Endothelial cell (in vitro differentiated cells): Measurements from ENCODE around the gene PRAF2. TPM values are rescaled to one million over a fixed set of nuclear protein-coding genes. Genes with fewer than 3 reads are reported as not detected.

Experiments
- DNase-seq: peaks from one replicate; pipeline ENCODE4 v3.0.0; 2021; ENCODE audit warnings: low spot score
- H3K27ac Mint-ChIP-seq: one replicate; pipeline ENCODE4 v1.8.0; 2021; ENCODE audit warnings: mixed read lengths, inconsistent platforms; ENCODE audit not compliant: unreplicated experiment
- H3K27me3 Mint-ChIP-seq: one replicate; pipeline ENCODE4 v1.8.0; 2021; ENCODE audit warnings: mild to moderate bottlenecking, moderate library complexity, mixed read lengths, inconsistent platforms; ENCODE audit not compliant: unreplicated experiment
- H3K36me3 Mint-ChIP-seq: one replicate; pipeline ENCODE4 v1.8.0; 2021; ENCODE audit warnings: mild to moderate bottlenecking, low read depth, mixed read lengths, inconsistent platforms; ENCODE audit not compliant: unreplicated experiment
- H3K4me1 Mint-ChIP-seq: one replicate; pipeline ENCODE4 v1.8.0; 2021; ENCODE audit warnings: mild to moderate bottlenecking, mixed read lengths, inconsistent platforms; ENCODE audit not compliant: unreplicated experiment
- H3K4me3 Mint-ChIP-seq: one replicate; pipeline ENCODE4 v1.8.0; 2021; ENCODE audit warnings: mild to moderate bottlenecking, mixed read lengths, inconsistent platforms; ENCODE audit not compliant: unreplicated experiment
- H3K9me3 Mint-ChIP-seq: one replicate; pipeline ENCODE4 v1.8.0; 2021; ENCODE audit warnings: mixed read lengths, inconsistent platforms; ENCODE audit not compliant: unreplicated experiment
- total RNA-seq: library from RNA; stranded (reverse); fragmentation: NEBNext Ultra II Directional; extraction: Animal tissue kit (Norgen Biotek cat#: 25700); gene quantifications from one replicate; pipeline ENCODE4 v1.2.1, GENCODE V29; 2021; ENCODE audit not compliant: unreplicated experiment
- TF ChIP-seq, protein P1 (sequence below): fragments of 200-600 bp; sonication (generic); IDR thresholded peaks from one replicate; pipeline ENCODE4 v1.5.0; 2021; ENCODE audit warnings: antibody characterized with exemption; ENCODE audit not compliant: unreplicated experiment

PRAF2 gene
- total RNA-seq, 1 donor from 2014 or later = 22.3 TPM

DNA sequence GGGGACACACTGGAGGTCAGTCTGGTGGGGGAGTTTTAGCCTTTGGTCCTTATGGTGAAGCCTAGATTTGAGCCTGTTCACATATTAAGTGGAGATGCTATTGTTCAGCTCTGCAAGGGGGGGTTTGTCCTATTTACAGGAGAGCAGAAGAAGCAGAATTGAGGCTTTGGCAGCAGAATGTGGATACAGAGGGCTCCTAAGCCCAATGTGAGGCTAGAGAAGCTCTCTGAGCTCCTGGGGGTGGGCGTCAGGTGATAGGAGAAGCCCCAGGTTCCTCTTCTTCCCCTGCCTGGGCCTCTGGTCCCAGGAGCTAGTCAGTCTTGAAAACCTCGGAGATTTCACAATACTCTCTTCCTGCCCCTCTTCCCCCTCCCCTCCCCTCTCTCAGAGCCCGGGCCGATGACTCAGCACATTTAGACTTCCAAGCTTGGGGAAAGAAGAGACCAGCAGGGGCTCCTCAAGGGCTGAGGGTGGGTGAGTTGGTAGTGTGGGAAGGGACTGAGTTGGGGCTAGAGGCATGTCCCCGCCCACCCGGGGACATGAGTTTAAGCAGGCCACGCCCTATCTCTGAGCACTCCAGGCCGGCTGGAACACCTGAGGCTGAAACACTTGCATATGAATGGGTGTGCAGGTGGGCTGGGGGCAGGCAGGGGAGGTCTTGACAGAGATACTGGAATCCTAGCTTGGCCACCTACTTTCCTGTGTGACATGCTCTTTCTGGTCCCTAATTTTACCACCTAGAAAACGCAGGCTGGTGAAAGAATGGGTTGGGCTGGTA lies 34.0 kb downstream of the PRAF2 start:
- peak; percentile 69 for DNase-seq
- Mint-ChIP-seq H3K36me3 (peaks cover 10% of the 10 kb centered on the region), H3K4me1 (peaks cover 28% of the 10 kb centered on the region), H3K27ac (peak overlapping the region; percentile 95), H3K27me3 (peaks cover 11% of the 10 kb centered on the region), H3K4me3 (peak overlapping the region; percentile 79), H3K9me3 (no peaks in the 10 kb centered on the region)
- TF ChIP-seq, protein P1, sequence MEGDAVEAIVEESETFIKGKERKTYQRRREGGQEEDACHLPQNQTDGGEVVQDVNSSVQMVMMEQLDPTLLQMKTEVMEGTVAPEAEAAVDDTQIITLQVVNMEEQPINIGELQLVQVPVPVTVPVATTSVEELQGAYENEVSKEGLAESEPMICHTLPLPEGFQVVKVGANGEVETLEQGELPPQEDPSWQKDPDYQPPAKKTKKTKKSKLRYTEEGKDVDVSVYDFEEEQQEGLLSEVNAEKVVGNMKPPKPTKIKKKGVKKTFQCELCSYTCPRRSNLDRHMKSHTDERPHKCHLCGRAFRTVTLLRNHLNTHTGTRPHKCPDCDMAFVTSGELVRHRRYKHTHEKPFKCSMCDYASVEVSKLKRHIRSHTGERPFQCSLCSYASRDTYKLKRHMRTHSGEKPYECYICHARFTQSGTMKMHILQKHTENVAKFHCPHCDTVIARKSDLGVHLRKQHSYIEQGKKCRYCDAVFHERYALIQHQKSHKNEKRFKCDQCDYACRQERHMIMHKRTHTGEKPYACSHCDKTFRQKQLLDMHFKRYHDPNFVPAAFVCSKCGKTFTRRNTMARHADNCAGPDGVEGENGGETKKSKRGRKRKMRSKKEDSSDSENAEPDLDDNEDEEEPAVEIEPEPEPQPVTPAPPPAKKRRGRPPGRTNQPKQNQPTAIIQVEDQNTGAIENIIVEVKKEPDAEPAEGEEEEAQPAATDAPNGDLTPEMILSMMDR = no peak

DNA sequence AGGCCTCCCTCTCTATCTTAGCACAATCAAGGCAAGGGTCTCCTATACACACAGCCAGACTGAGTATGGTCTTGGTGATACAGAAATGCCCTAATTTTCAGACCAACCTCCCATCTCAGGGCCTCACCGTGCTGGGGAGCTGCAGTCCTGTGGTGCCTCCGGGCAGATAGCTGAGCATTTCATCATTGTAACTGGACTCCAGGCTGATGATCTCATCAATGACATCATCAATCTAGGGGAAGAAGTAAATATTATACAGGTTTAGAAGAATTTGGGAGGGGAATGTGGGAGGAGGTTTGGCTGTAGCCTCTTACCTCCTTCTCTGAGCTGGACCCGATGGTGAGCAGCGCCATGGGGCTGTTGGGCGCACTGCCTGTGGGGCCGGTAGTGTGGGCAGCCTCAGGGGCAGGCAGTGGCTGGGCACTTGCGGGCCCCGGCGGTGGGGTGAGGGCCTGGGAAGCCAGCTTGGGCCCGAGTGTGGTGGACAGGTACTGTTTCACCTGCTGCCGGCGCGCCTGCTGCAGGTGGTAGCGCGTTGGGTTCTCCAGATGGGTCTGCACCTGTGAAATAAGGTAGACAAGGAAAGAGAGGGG lies 35.8 kb downstream of the PRAF2 start:
- peak overlapping the region; percentile 47 for H3K4me3 Mint-ChIP-seq

DNA sequence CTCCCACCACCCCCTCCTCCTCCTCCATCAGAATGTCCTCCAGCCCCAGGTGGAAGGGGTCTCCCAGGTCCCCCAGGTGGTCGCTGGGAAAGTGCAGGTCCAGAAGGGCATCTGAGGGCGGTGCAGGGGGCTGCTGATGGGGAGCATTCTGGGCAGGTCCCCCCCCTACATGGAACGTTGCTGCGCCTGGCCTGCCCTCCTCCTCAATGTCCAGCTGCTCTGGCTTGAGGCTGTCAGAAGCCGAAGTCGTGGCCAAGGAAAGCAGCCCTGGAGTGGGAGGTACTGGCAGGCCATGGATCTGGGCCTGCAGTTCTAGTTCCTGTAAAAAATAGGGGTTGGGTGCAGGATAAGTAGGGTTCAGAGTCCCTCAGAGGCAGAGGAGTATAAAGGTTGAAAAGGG lies 43.5 kb downstream of the PRAF2 start:
- no peak overlapping the region for H3K4me3 Mint-ChIP-seq
- H3K27me3 Mint-ChIP-seq = peaks cover 4% of the 10 kb centered on the region
- no peak for DNase-seq
- H3K36me3 Mint-ChIP-seq = peaks cover 15% of the 10 kb centered on the region
- TF ChIP-seq, protein P1 = no peak
- H3K4me1 Mint-ChIP-seq = peaks cover 4% of the 10 kb centered on the region
- no peaks in the 10 kb centered on the region for H3K9me3 Mint-ChIP-seq
- H3K27ac Mint-ChIP-seq = no peak overlapping the region

More for the DNA sequence above, 35.8 kb downstream of the PRAF2 start:
- DNase-seq = no peak
- Mint-ChIP-seq H3K36me3 (peaks cover 18% of the 10 kb centered on the region), H3K4me1 (peaks cover 28% of the 10 kb centered on the region), H3K27me3 (peaks cover 9% of the 10 kb centered on the region), H3K9me3 (no peaks in the 10 kb centered on the region), H3K27ac (peak overlapping the region; percentile 48)
- TF ChIP-seq, protein P1 = no peak

DNA sequence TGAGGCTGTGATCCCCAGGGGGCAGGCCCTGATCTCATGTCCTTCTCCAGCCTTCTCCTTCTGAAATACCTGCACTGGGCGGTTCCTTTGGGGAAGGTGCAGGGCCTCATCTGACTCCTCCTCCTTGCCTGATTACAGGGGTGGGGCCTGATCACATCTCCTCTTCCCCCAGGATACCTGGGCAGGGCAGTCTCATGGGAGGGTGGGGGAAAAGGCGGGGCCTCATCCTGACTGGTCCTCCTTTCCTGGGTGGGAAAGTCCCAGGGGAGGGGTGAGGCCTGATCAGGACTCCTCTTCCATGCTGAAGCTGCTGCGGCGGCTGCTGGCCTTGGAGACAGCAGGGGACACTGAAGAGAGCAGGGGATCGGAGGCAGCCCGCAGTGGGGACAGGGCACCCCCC lies 43.9 kb downstream of the PRAF2 start:
- H3K27ac Mint-ChIP-seq = no peak overlapping the region
- TF ChIP-seq, protein P1 = no peak
- H3K4me3 Mint-ChIP-seq = no peak overlapping the region
- no peaks in the 10 kb centered on the region for H3K9me3 Mint-ChIP-seq
- peaks cover 4% of the 10 kb centered on the region for H3K4me1 Mint-ChIP-seq
- H3K36me3 Mint-ChIP-seq = peaks cover 15% of the 10 kb centered on the region
- no peak for DNase-seq
- H3K27me3 Mint-ChIP-seq = peaks cover 4% of the 10 kb centered on the region

Other genes with a start within 250 kb of the PRAF2 start
- gene ERAS, start 247.5 kb downstream of the PRAF2 start, total RNA-seq = not detected
- gene PCSK1N, start 238.4 kb downstream of the PRAF2 start, total RNA-seq = 2.0 TPM
- gene TIMM17B, start 176.2 kb downstream of the PRAF2 start, total RNA-seq = 70.6 TPM
- 80.1 TPM for gene PQBP1, start 176.1 kb downstream of the PRAF2 start, total RNA-seq
- 27.2 TPM for gene SLC35A2, start 162.4 kb downstream of the PRAF2 start, total RNA-seq
- 7.0 TPM for gene PIM2, start 155.0 kb downstream of the PRAF2 start, total RNA-seq
- gene OTUD5, start 116.4 kb downstream of the PRAF2 start, total RNA-seq = 48.8 TPM
- 6.0 TPM for gene KCND1, start 102.2 kb downstream of the PRAF2 start, total RNA-seq
- gene GRIPAP1, start 71.7 kb downstream of the PRAF2 start, total RNA-seq = 63.6 TPM
- gene TFE3, start 30.6 kb downstream of the PRAF2 start, total RNA-seq = 31.0 TPM
- 22.5 TPM for gene CCDC120, start 15.0 kb downstream of the PRAF2 start, total RNA-seq
- gene WDR45, start 5.9 kb upstream of the PRAF2 start, total RNA-seq = 46.4 TPM
- gene GPKOW, start 49.7 kb upstream of the PRAF2 start, total RNA-seq = 28.8 TPM
- 1.2 TPM for gene MAGIX, start 88.8 kb upstream of the PRAF2 start, total RNA-seq
- gene PLP2, start 97.9 kb upstream of the PRAF2 start, total RNA-seq = 1.9 TPM
- 11.3 TPM for gene PRICKLE3, start 112.4 kb upstream of the PRAF2 start, total RNA-seq
- 1.8 TPM for gene SYP, start 126.2 kb upstream of the PRAF2 start, total RNA-seq
- 0.59 TPM for gene CACNA1F, start 159.3 kb upstream of the PRAF2 start, total RNA-seq
- gene CCDC22, start 161.5 kb upstream of the PRAF2 start, total RNA-seq = 24.2 TPM
- 0.26 TPM for gene FOXP3, start 190.7 kb upstream of the PRAF2 start, total RNA-seq
- 6.0 TPM for gene PPP1R3F, start 195.8 kb upstream of the PRAF2 start, total RNA-seq
- not detected for gene GAGE10, start 229.6 kb upstream of the PRAF2 start, total RNA-seq
- gene GAGE12J, start 248.0 kb upstream of the PRAF2 start, total RNA-seq = not detected